ENCODE data around the gene NADSYN1. TPM values are rescaled to one million over a fixed set of nuclear protein-coding genes. Genes with fewer than 3 reads are reported as not detected.
A peak's percentile ranks its signal among the peaks of the same experiment; 100 is the strongest.

The NADSYN1 gene
- polyA plus RNA-seq, result 100 to 1,000 TPM in 2 of 4 donors, 10 to 100 TPM in 2; 85.7 to 210 (median 97.9) TPM
- long read RNA-seq, donor 1, transcript NADSYN1-201 (21 exons, 2,773 nt), result minor isoform, 6 of 21 reads
- long read RNA-seq, donor 1, transcript NADSYN1-223 (1 exons, 2,011 nt), result major isoform, 11 of 21 reads
- long read RNA-seq, donor 1, partial matches to known transcripts, result 0 of 21 reads
- long read RNA-seq, donor 1, other reads (novel, unspliced or antisense), result 0 of 21 reads
- long read RNA-seq, donor 2, partial matches to known transcripts, result 0 of 7 reads
- long read RNA-seq, donor 2, other reads (novel, unspliced or antisense), result 0 of 7 reads
- long read RNA-seq, donor 3, transcript NADSYN1-223 (1 exons, 2,011 nt), result major isoform, 12 of 30 reads
- long read RNA-seq, donor 3, partial matches to known transcripts, result 9 of 30 reads
- long read RNA-seq, donor 3, other reads (novel, unspliced or antisense), result 0 of 30 reads
- long read RNA-seq, donor 4, result 0 reads
- long read RNA-seq, donor 5, result 0 reads
- long read RNA-seq, donor 6, partial matches to known transcripts, result 0 of 6 reads
- long read RNA-seq, donor 6, other reads (novel, unspliced or antisense), result 0 of 6 reads
- long read RNA-seq, donor 7, result 0 reads
- long read RNA-seq, donor 8, partial matches to known transcripts, result 0 of 1 reads
- long read RNA-seq, donor 8, other reads (novel, unspliced or antisense), result 0 of 1 reads
- long read RNA-seq, donor 9, partial matches to known transcripts, result 0 of 3 reads
- long read RNA-seq, donor 9, other reads (novel, unspliced or antisense), result 0 of 3 reads
- long read RNA-seq, donor 10, transcript NADSYN1-223 (1 exons, 2,011 nt), result major isoform, 6 of 14 reads
- long read RNA-seq, donor 10, partial matches to known transcripts, result 0 of 14 reads
- long read RNA-seq, donor 10, other reads (novel, unspliced or antisense), result 0 of 14 reads

GRCh38 chr11:71453037-71453917 lies at the start of gene NADSYN1:
NADSYN1 (plus strand) TSS chr11:71453203; CDS start chr11:71453297, 94 bp downstream.
- Histone ChIP-seq H3K36me3 (ENCODE audit: control insufficient read depth in 3 of 3, insufficient read depth in 2 of 3, low read depth in 1 of 3, low read length in 3 of 3) (peaks cover under 1 to 27% (median 12%) of the 10 kb centered on the region in 3 donors), H3K4me3 (ENCODE audit: low read depth in 1 of 3, low read length in 3 of 3) (peak within 1 kb of the TSS; percentile 56 to 95 (median 87)), H3K9me3 (ENCODE audit: control insufficient read depth in 2 of 2, insufficient read depth in 1 of 2, low read depth in 1 of 2, low read length in 1 of 2) (no peaks in the 10 kb centered on the region), H3K4me1 (ENCODE audit: control insufficient read depth in 3 of 3, insufficient read depth in 2 of 3, low read depth in 1 of 3, low read length in 2 of 3) (peaks cover 2 to 20% (median 4%) of the 10 kb centered on the region in 3 donors), H3K27me3 (ENCODE audit: control insufficient read depth in 3 of 3, insufficient read depth in 3 of 3, low read length in 3 of 3) (no peaks in the 10 kb centered on the region), H3K27ac (ENCODE audit: low read depth in 1 of 3, low read length in 2 of 3) (peak within 1 kb of the TSS; percentile 74 to 90 (median 81))
- DNase-seq (peak; percentile 96 to 99), FAIRE-seq (no peak)
- WGBS, 3 donors, result 1% methylated on average over 46 to 61 of the region's 61 CpGs

- Histone ChIP-seq H3K27me3 (ENCODE audit: control insufficient read depth in 3 of 3, insufficient read depth in 3 of 3, low read length in 3 of 3) (no peaks in the 10 kb centered on the region), H3K36me3 (ENCODE audit: control insufficient read depth in 3 of 3, insufficient read depth in 2 of 3, low read depth in 1 of 3, low read length in 3 of 3) (no peaks in the 10 kb centered on the region), H3K9me3 (ENCODE audit: control insufficient read depth in 2 of 2, insufficient read depth in 1 of 2, low read depth in 1 of 2, low read length in 1 of 2) (no peaks in the 10 kb centered on the region), H3K27ac (ENCODE audit: low read depth in 1 of 3, low read length in 2 of 3) (no peak overlapping the region), H3K4me1 (ENCODE audit: control insufficient read depth in 3 of 3, insufficient read depth in 2 of 3, low read depth in 1 of 3, low read length in 2 of 3) (no peaks in the 10 kb centered on the region), H3K4me3 (ENCODE audit: low read depth in 1 of 3, low read length in 3 of 3) (no peak overlapping the region)
- 71 to 77% (median 77%) methylated on average over 8 of the region's 8 CpGs for WGBS, 3 donors
- no peak for DNase-seq
- FAIRE-seq, result no peak
These were observed 48.8 kb upstream of the NADSYN1 start for GRCh38 chr11:71404209-71404608.

GRCh38 chr11:71406681-71407080 lies 46.3 kb upstream of the NADSYN1 start:
- Histone ChIP-seq H3K27me3 (ENCODE audit: control insufficient read depth in 3 of 3, insufficient read depth in 3 of 3, low read length in 3 of 3) (peaks cover 0 to 3% (median 0%) of the 10 kb centered on the region in 3 donors), H3K27ac (ENCODE audit: low read depth in 1 of 3, low read length in 2 of 3) (no peak overlapping the region), H3K4me3 (ENCODE audit: low read depth in 1 of 3, low read length in 3 of 3) (no peak overlapping the region), H3K36me3 (ENCODE audit: control insufficient read depth in 3 of 3, insufficient read depth in 2 of 3, low read depth in 1 of 3, low read length in 3 of 3) (no peaks in the 10 kb centered on the region), H3K4me1 (ENCODE audit: control insufficient read depth in 3 of 3, insufficient read depth in 2 of 3, low read depth in 1 of 3, low read length in 2 of 3) (no peaks in the 10 kb centered on the region), H3K9me3 (ENCODE audit: control insufficient read depth in 2 of 2, insufficient read depth in 1 of 2, low read depth in 1 of 2, low read length in 1 of 2) (no peaks in the 10 kb centered on the region)
- no peak for FAIRE-seq
- WGBS, 3 donors, result 45 to 64% (median 59%) methylated on average over 10 of the region's 10 CpGs
- DNase-seq, result no peak

- FAIRE-seq, result no peak
- no peaks in the 10 kb centered on the region for H3K36me3 ChIP-seq (ENCODE audit: control insufficient read depth in 3 of 3, insufficient read depth in 2 of 3, low read depth in 1 of 3, low read length in 3 of 3)
- peaks cover 0 to 3% (median 3%) of the 10 kb centered on the region in 3 donors for H3K27me3 ChIP-seq (ENCODE audit: control insufficient read depth in 3 of 3, insufficient read depth in 3 of 3, low read length in 3 of 3)
These were observed 45.6 kb upstream of the NADSYN1 start for GRCh38 chr11:71407356-71407755.

GRCh38 chr11:71408826-71409225 lies 44.2 kb upstream of the NADSYN1 start:
- Histone ChIP-seq H3K36me3 (ENCODE audit: control insufficient read depth in 3 of 3, insufficient read depth in 2 of 3, low read depth in 1 of 3, low read length in 3 of 3) (no peaks in the 10 kb centered on the region), H3K4me3 (ENCODE audit: low read depth in 1 of 3, low read length in 3 of 3) (no peak overlapping the region), H3K4me1 (ENCODE audit: control insufficient read depth in 3 of 3, insufficient read depth in 2 of 3, low read depth in 1 of 3, low read length in 2 of 3) (no peaks in the 10 kb centered on the region), H3K27me3 (ENCODE audit: control insufficient read depth in 3 of 3, insufficient read depth in 3 of 3, low read length in 3 of 3) (peaks cover 0 to 3% (median 3%) of the 10 kb centered on the region in 3 donors), H3K27ac (ENCODE audit: low read depth in 1 of 3, low read length in 2 of 3) (no peak overlapping the region), H3K9me3 (ENCODE audit: control insufficient read depth in 2 of 2, insufficient read depth in 1 of 2, low read depth in 1 of 2, low read length in 1 of 2) (no peaks in the 10 kb centered on the region)
- no peak for FAIRE-seq
- 65 to 75% (median 66%) methylated on average over 7 of the region's 7 CpGs for WGBS, 3 donors
- no peak for DNase-seq

More at GRCh38 chr11:71407356-71407755, 45.6 kb upstream of the NADSYN1 start:
- 78 to 86% (median 84%) methylated on average over 15 of the region's 15 CpGs for WGBS, 3 donors
- Histone ChIP-seq H3K4me3 (ENCODE audit: low read depth in 1 of 3, low read length in 3 of 3) (no peak overlapping the region), H3K4me1 (ENCODE audit: control insufficient read depth in 3 of 3, insufficient read depth in 2 of 3, low read depth in 1 of 3, low read length in 2 of 3) (no peaks in the 10 kb centered on the region), H3K27ac (ENCODE audit: low read depth in 1 of 3, low read length in 2 of 3) (no peak overlapping the region), H3K9me3 (ENCODE audit: control insufficient read depth in 2 of 2, insufficient read depth in 1 of 2, low read depth in 1 of 2, low read length in 1 of 2) (no peaks in the 10 kb centered on the region)
- DNase-seq, result no peak

- FAIRE-seq (no peak), DNase-seq (no peak)
- H3K4me1 ChIP-seq (ENCODE audit: control insufficient read depth in 3 of 3, insufficient read depth in 2 of 3, low read depth in 1 of 3, low read length in 2 of 3), result no peaks in the 10 kb centered on the region
- WGBS, 3 donors, result 76 to 83% (median 79%) methylated on average over 7 of the region's 7 CpGs
- H3K27ac ChIP-seq (ENCODE audit: low read depth in 1 of 3, low read length in 2 of 3), result no peak overlapping the region
- peaks cover 0 to 3% (median 3%) of the 10 kb centered on the region in 3 donors for H3K27me3 ChIP-seq (ENCODE audit: control insufficient read depth in 3 of 3, insufficient read depth in 3 of 3, low read length in 3 of 3)
- no peak overlapping the region for H3K4me3 ChIP-seq (ENCODE audit: low read depth in 1 of 3, low read length in 3 of 3)
- H3K9me3 ChIP-seq (ENCODE audit: control insufficient read depth in 2 of 2, insufficient read depth in 1 of 2, low read depth in 1 of 2, low read length in 1 of 2), result no peaks in the 10 kb centered on the region
- no peaks in the 10 kb centered on the region for H3K36me3 ChIP-seq (ENCODE audit: control insufficient read depth in 3 of 3, insufficient read depth in 2 of 3, low read depth in 1 of 3, low read length in 3 of 3)
These were observed 42.5 kb upstream of the NADSYN1 start for GRCh38 chr11:71410363-71410966.

GRCh38 chr11:71414645-71415044 lies 38.4 kb upstream of the NADSYN1 start:
- Histone ChIP-seq H3K27me3 (ENCODE audit: control insufficient read depth in 3 of 3, insufficient read depth in 3 of 3, low read length in 3 of 3) (peaks cover 0 to 3% (median 3%) of the 10 kb centered on the region in 3 donors), H3K4me1 (ENCODE audit: control insufficient read depth in 3 of 3, insufficient read depth in 2 of 3, low read depth in 1 of 3, low read length in 2 of 3) (no peaks in the 10 kb centered on the region), H3K4me3 (ENCODE audit: low read depth in 1 of 3, low read length in 3 of 3) (no peak overlapping the region), H3K36me3 (ENCODE audit: control insufficient read depth in 3 of 3, insufficient read depth in 2 of 3, low read depth in 1 of 3, low read length in 3 of 3) (no peaks in the 10 kb centered on the region), H3K27ac (ENCODE audit: low read depth in 1 of 3, low read length in 2 of 3) (no peak overlapping the region), H3K9me3 (ENCODE audit: control insufficient read depth in 2 of 2, insufficient read depth in 1 of 2, low read depth in 1 of 2, low read length in 1 of 2) (no peaks in the 10 kb centered on the region)
- FAIRE-seq, result no peak
- DNase-seq, result no peak
